Measurements from ENCODE around the gene GALNT14. TPM values are rescaled to one million over a fixed set of nuclear protein-coding genes. Genes with fewer than 3 reads are reported as not detected.

The GALNT14 gene
- total and polyA plus RNA-seq, 9 of the 15 experiments (the other 6 are each of a cell fraction or from before 2014, with no cell fraction given): 0.11 TPM; not detected in 8

DNA sequence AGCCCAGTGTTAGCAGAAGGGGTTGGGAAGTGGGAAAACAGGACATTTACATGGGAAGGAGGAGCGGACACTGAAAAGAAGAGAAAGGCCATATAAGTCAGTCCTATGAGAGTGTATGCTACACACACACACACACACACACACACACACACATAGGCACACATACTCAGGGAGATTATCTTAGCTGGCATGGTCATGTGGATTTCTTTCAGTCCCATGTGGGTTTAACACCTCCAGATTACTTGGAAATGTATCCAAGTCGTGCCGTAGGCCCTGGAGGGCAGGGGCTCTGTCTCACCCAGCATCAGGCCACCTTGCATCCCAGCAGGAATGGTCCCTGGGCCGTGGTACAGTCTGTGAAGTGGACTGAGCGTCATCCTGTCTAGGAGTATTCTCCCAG, 217.7 kb downstream of the GALNT14 start:
- ATAC-seq: no peak
- no peak for TF ChIP-seq CEBPG (CRISPR knock-in tag; IDR thresholded peaks at IDR 0.05)
- TF ChIP-seq CEBPG (tag; conservative IDR thresholded peaks at IDR 0.05 in 1 of 2, IDR thresholded peaks at IDR 0.05 in 1 of 2): no peak
- TF ChIP-seq FOXK2 (conservative IDR thresholded peaks at IDR 0.05 in 1 of 2, IDR thresholded peaks at IDR 0.05 in 1 of 2; ENCODE audit: low read depth in 2 of 2): no peak
- TF ChIP-seq, protein P1, sequence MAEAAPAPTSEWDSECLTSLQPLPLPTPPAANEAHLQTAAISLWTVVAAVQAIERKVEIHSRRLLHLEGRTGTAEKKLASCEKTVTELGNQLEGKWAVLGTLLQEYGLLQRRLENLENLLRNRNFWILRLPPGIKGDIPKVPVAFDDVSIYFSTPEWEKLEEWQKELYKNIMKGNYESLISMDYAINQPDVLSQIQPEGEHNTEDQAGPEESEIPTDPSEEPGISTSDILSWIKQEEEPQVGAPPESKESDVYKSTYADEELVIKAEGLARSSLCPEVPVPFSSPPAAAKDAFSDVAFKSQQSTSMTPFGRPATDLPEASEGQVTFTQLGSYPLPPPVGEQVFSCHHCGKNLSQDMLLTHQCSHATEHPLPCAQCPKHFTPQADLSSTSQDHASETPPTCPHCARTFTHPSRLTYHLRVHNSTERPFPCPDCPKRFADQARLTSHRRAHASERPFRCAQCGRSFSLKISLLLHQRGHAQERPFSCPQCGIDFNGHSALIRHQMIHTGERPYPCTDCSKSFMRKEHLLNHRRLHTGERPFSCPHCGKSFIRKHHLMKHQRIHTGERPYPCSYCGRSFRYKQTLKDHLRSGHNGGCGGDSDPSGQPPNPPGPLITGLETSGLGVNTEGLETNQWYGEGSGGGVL (CRISPR knock-in tag; IDR thresholded peaks at IDR 0.05): no peak
- no peak for TF ChIP-seq LEF1 (IDR thresholded peaks at IDR 0.05)
- no peak for TF ChIP-seq NONO (IDR thresholded peaks at IDR 0.05; ENCODE audit: low read depth in 2 of 2, low read length in 1 of 2)
- no peak for TF ChIP-seq NBN (IDR thresholded peaks at IDR 0.05; ENCODE audit: low read depth)
- no peak for TF ChIP-seq ZNF224 (CRISPR knock-in tag; IDR thresholded peaks at IDR 0.05)
- TF ChIP-seq, protein P2, sequence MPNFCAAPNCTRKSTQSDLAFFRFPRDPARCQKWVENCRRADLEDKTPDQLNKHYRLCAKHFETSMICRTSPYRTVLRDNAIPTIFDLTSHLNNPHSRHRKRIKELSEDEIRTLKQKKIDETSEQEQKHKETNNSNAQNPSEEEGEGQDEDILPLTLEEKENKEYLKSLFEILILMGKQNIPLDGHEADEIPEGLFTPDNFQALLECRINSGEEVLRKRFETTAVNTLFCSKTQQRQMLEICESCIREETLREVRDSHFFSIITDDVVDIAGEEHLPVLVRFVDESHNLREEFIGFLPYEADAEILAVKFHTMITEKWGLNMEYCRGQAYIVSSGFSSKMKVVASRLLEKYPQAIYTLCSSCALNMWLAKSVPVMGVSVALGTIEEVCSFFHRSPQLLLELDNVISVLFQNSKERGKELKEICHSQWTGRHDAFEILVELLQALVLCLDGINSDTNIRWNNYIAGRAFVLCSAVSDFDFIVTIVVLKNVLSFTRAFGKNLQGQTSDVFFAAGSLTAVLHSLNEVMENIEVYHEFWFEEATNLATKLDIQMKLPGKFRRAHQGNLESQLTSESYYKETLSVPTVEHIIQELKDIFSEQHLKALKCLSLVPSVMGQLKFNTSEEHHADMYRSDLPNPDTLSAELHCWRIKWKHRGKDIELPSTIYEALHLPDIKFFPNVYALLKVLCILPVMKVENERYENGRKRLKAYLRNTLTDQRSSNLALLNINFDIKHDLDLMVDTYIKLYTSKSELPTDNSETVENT (CRISPR knock-in tag; IDR thresholded peaks at IDR 0.05): no peak
- TF ChIP-seq, protein P3, sequence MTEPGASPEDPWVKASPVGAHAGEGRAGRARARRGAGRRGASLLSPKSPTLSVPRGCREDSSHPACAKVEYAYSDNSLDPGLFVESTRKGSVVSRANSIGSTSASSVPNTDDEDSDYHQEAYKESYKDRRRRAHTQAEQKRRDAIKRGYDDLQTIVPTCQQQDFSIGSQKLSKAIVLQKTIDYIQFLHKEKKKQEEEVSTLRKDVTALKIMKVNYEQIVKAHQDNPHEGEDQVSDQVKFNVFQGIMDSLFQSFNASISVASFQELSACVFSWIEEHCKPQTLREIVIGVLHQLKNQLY (CRISPR knock-in tag; conservative IDR thresholded peaks at IDR 0.05): no peak
- TF ChIP-seq, protein P4, sequence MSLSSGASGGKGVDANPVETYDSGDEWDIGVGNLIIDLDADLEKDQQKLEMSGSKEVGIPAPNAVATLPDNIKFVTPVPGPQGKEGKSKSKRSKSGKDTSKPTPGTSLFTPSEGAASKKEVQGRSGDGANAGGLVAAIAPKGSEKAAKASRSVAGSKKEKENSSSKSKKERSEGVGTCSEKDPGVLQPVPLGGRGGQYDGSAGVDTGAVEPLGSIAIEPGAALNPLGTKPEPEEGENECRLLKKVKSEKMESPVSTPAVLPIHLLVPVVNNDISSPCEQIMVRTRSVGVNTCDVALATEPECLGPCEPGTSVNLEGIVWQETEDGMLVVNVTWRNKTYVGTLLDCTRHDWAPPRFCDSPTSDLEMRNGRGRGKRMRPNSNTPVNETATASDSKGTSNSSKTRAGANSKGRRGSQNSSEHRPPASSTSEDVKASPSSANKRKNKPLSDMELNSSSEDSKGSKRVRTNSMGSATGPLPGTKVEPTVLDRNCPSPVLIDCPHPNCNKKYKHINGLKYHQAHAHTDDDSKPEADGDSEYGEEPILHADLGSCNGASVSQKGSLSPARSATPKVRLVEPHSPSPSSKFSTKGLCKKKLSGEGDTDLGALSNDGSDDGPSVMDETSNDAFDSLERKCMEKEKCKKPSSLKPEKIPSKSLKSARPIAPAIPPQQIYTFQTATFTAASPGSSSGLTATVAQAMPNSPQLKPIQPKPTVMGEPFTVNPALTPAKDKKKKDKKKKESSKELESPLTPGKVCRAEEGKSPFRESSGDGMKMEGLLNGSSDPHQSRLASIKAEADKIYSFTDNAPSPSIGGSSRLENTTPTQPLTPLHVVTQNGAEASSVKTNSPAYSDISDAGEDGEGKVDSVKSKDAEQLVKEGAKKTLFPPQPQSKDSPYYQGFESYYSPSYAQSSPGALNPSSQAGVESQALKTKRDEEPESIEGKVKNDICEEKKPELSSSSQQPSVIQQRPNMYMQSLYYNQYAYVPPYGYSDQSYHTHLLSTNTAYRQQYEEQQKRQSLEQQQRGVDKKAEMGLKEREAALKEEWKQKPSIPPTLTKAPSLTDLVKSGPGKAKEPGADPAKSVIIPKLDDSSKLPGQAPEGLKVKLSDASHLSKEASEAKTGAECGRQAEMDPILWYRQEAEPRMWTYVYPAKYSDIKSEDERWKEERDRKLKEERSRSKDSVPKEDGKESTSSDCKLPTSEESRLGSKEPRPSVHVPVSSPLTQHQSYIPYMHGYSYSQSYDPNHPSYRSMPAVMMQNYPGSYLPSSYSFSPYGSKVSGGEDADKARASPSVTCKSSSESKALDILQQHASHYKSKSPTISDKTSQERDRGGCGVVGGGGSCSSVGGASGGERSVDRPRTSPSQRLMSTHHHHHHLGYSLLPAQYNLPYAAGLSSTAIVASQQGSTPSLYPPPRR (CRISPR knock-in tag; IDR thresholded peaks at IDR 0.05; ENCODE audit: borderline replicate concordance): no peak
- TF ChIP-seq RFX1 (IDR thresholded peaks at IDR 0.05): no peak
- no peak for TF ChIP-seq PCBP1 (IDR thresholded peaks at IDR 0.05; ENCODE audit: low read depth, low read length, poor library complexity, severe bottlenecking)

More for the DNA sequence above, 217.7 kb downstream of the GALNT14 start:
- Histone ChIP-seq H3K9me1 (ENCODE audit: control insufficient read depth, insufficient read depth, low read length) (no peaks in the 10 kb centered on the region), H3K9me3 (replicated peaks; ENCODE audit: control insufficient read depth, insufficient read depth, low read depth, low read length) (no peaks in the 10 kb centered on the region), H3K4me1 (replicated peaks in 1 of 2; ENCODE audit: control insufficient read depth in 2 of 2, insufficient read depth in 2 of 2, low read length in 2 of 2) (no peaks in the 10 kb centered on the region), H3K27ac (ENCODE audit: extremely low read depth, low read depth, low read length) (no peak overlapping the region), H2AFZ (ENCODE audit: low read depth, low read length) (no peak overlapping the region), H3K27me3 (ENCODE audit: control insufficient read depth in 2 of 2, insufficient read depth in 2 of 2, low read length in 2 of 2) (peaks cover 3 to 17% of the 10 kb centered on the region in 2 experiments; a peak in 4 of 5 replicates), H4K20me1 (replicated peaks; ENCODE audit: control insufficient read depth, insufficient read depth, low read length) (no peaks in the 10 kb centered on the region), H3K9ac (ENCODE audit: insufficient read depth in 1 of 2, low read depth in 2 of 2, low read length in 2 of 2) (no peak overlapping the region), H3K79me2 (ENCODE audit: control insufficient read depth, insufficient read depth, low read length) (no peaks in the 10 kb centered on the region), H3K36me3 (ENCODE audit: control insufficient read depth, insufficient read depth, low read length) (no peaks in the 10 kb centered on the region), H3K4me3 (no peak overlapping the region), H3K4me2 (ENCODE audit: insufficient read depth, low read length) (no peak overlapping the region)
- BruUV-seq (replicated peaks): no TSS peak
- POLR2A ChIA-PET: no interaction called here
- no peak for FAIRE-seq
- in situ Hi-C loops (cut with MboI): no loop called here
- no peak for DNase-seq (ENCODE audit: extremely low read depth in 1 of 4, low spot score in 3 of 4)
- CTCF ChIA-PET (ENCODE audit: low intra/inter-chr PET ratio): no interaction called here
- intact Hi-C loops (cut with micrococcal nuclease): no loop called here
- WGBS (ENCODE audit: insufficient coverage, low coverage, missing lambda C conversion rate): 0% methylated on average over 5 of the region's 5 CpGs
